Tibial nerve (tissue), 4 donors: Measurements from ENCODE around the gene ATG14.

Experiments
- EP300 ChIP-seq, 2 donors: sonication (generic); formaldehyde crosslinking; IDR thresholded peaks; one replicate each; pipeline ENCODE4 v1.6.1; 2017; ENCODE audit warnings: antibody characterized with exemption in 2 of 2, mild to moderate bottlenecking in 1 of 2
- POLR2A ChIP-seq, 2 donors: fragments of 450-650 bp; IDR thresholded peaks; one replicate each; pipeline ENCODE4 v1.6.1; 2017; ENCODE audit warnings: antibody characterized with exemption in 2 of 2, mild to moderate bottlenecking in 2 of 2, moderate library complexity in 2 of 2
- TF ChIP-seq, protein P1 (sequence below), 5 experiments: fragments of 200-600 bp in 3 of 5; fragments of 450-650 bp in 2 of 5; sonication (generic) in 3 of 5; IDR thresholded peaks; one replicate each; pipeline ENCODE4 v1.5.1; 2016 to 2019; ENCODE audit warnings: antibody characterized with exemption in 5 of 5, mild to moderate bottlenecking in 3 of 5, moderate library complexity in 2 of 5

GRCh38 chr14:55449116-55449515, 37.5 kb upstream of the ATG14 start:
- TF ChIP-seq, protein P1, sequence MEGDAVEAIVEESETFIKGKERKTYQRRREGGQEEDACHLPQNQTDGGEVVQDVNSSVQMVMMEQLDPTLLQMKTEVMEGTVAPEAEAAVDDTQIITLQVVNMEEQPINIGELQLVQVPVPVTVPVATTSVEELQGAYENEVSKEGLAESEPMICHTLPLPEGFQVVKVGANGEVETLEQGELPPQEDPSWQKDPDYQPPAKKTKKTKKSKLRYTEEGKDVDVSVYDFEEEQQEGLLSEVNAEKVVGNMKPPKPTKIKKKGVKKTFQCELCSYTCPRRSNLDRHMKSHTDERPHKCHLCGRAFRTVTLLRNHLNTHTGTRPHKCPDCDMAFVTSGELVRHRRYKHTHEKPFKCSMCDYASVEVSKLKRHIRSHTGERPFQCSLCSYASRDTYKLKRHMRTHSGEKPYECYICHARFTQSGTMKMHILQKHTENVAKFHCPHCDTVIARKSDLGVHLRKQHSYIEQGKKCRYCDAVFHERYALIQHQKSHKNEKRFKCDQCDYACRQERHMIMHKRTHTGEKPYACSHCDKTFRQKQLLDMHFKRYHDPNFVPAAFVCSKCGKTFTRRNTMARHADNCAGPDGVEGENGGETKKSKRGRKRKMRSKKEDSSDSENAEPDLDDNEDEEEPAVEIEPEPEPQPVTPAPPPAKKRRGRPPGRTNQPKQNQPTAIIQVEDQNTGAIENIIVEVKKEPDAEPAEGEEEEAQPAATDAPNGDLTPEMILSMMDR (IDR thresholded peaks at IDR 0.05) = no peak
- TF ChIP-seq EP300 (IDR thresholded peaks at IDR 0.05) = no peak
- TF ChIP-seq POLR2A (IDR thresholded peaks at IDR 0.05) = no peak
